Esophagus muscularis mucosa (tissue), 4 donors: Measurements from ENCODE around the gene GPS2. TPM values are rescaled to one million over a fixed set of nuclear protein-coding genes. Genes with fewer than 3 reads are reported as not detected.

Experiments
- DNase-seq: peaks from one replicate; pipeline ENCODE4 v3.0.0-alpha.2; 2017; ENCODE audit errors: extremely low spot score
- H3K27ac ChIP-seq, 4 donors: fragments of 200-600 bp; sonication (generic); replicated peaks in 1 of 4; 1 replicate in 3 of 4; 2 replicates in 1 of 4; pipeline ENCODE4 v1.5.1; 2016 to 2019; ENCODE audit warnings: mild to moderate bottlenecking in 1 of 4
- H3K27me3 ChIP-seq, 4 donors: fragments of 200-600 bp; sonication (generic); one replicate each; pipeline versions ENCODE4 v1.5.1 to v1.6.0; 2016 to 2019
- H3K36me3 ChIP-seq, 4 donors: fragments of 200-600 bp; sonication (generic); one replicate each; pipeline ENCODE4 v1.5.1; 2016 to 2019
- H3K4me1 ChIP-seq, 4 donors: fragments of 200-600 bp; sonication (generic); one replicate each; pipeline ENCODE4 v1.5.1; 2016 to 2019
- H3K4me3 ChIP-seq, 4 donors: fragments of 200-600 bp; sonication (generic); 1 replicate in 2 of 4; 2 replicates in 2 of 4; pipeline ENCODE4 v1.5.1; 2016 to 2019; ENCODE audit warnings: mild to moderate bottlenecking in 4 of 4, moderate library complexity in 1 of 4
- H3K9me3 ChIP-seq, 4 donors: fragments of 200-600 bp; sonication (generic); 1 replicate in 3 of 4; 2 replicates in 1 of 4; pipeline ENCODE4 v1.5.1; 2016 to 2019
- CTCF ChIP-seq, 3 experiments: fragments of 200-600 bp in 2 of 3; fragments of 450-650 bp in 1 of 3; sonication (generic) in 2 of 3; IDR thresholded peaks; one replicate each; pipeline ENCODE4 v1.5.1; 2017 to 2019; ENCODE audit warnings: antibody characterized with exemption in 3 of 3, mild to moderate bottlenecking in 2 of 3, moderate library complexity in 1 of 3
- EP300 ChIP-seq: sonication (generic); formaldehyde crosslinking; IDR thresholded peaks from one replicate; pipeline ENCODE4 v1.6.1; 2017; ENCODE audit warnings: antibody characterized with exemption
- POLR2A ChIP-seq: fragments of 450-650 bp; IDR thresholded peaks from one replicate; pipeline ENCODE4 v1.6.1; 2017; ENCODE audit warnings: antibody characterized with exemption, moderate library complexity, mild to moderate bottlenecking, low read depth
- POLR2AphosphoS5 ChIP-seq, 2 donors: sonication (generic); formaldehyde crosslinking; IDR thresholded peaks; one replicate each; pipeline ENCODE4 v1.6.1; 2017; ENCODE audit warnings: antibody characterized with exemption in 2 of 2
- WGBS: methylation state at CpG from one replicate; pipeline ENCODE4 v1.1.5; 2018; 5-methylcytosine and 5-hydroxymethylcytosine counted together
- intact Hi-C: fragments of 100-400 bp; cut with DNase I; formaldehyde crosslinking; loops from one replicate; pipeline ENCODE4 v1.15.1; 2023
- total RNA-seq, 4 donors: library from RNA; depleted of rRNA; stranded (reverse); fragments of >200 nt; gene quantifications; one replicate each; pipeline versions ENCODE4 v1.1.0 to v1.2.1, GENCODE V29; 2016

Gene GPS2
- total RNA-seq, 4 donors from 2014 or later, result 89.6 to 112 (median 90.2) TPM

GRCh38 chr17:7293159-7293558 is 22.0 kb downstream of the GPS2 start:
- Histone ChIP-seq H3K9me3 (no peaks in the 10 kb centered on the region), H3K36me3 (peaks cover 0 to under 1% (median 0%) of the 10 kb centered on the region in 4 donors), H3K27me3 (peaks cover 0 to 37% (median 4%) of the 10 kb centered on the region in 4 donors), H3K27ac (peak overlapping the region; percentile 81 to 96 (median 92)), H3K4me3 (peak overlapping the region in 2 of 4 donors; percentile 46 to 50), H3K4me1 (peaks cover 62 to 88% (median 85%) of the 10 kb centered on the region in 4 donors)
- intact Hi-C loops, result no loop called here
- DNase-seq, result no peak
- TF ChIP-seq CTCF (IDR thresholded peaks at IDR 0.05) (no peak), POLR2AphosphoS5 (IDR thresholded peaks at IDR 0.05) (peak in 1 of 2 donors; percentile 47), EP300 (no peak)
- WGBS, result 59% methylated on average over 8 of the region's 11 CpGs

- no peaks in the 10 kb centered on the region for H3K9me3 ChIP-seq
- H3K4me3 ChIP-seq, result peak overlapping the region in 2 of 4 donors; percentile 31 to 46
- DNase-seq, result no peak
- peak in 1 of 2 donors; percentile 22 for TF ChIP-seq POLR2AphosphoS5 (IDR thresholded peaks at IDR 0.05)
- no peak for TF ChIP-seq EP300
- 16% methylated on average over 5 of the region's 6 CpGs for WGBS
- peak overlapping the region; percentile 81 to 96 (median 92) for H3K27ac ChIP-seq
- H3K4me1 ChIP-seq, result peaks cover 62 to 92% (median 89%) of the 10 kb centered on the region in 4 donors
- peaks cover 0 to 5% (median 3%) of the 10 kb centered on the region in 4 donors for H3K36me3 ChIP-seq
- peaks cover 0 to 37% (median 4%) of the 10 kb centered on the region in 4 donors for H3K27me3 ChIP-seq
- intact Hi-C loops, result no loop called here
Measured at GRCh38 chr17:7292729-7293128, 22.4 kb downstream of the GPS2 start.

- DNase-seq, result no peak
- intact Hi-C loops, result no loop called here
- TF ChIP-seq POLR2AphosphoS5 (IDR thresholded peaks at IDR 0.05) (peak; percentile 33 to 58), CTCF (IDR thresholded peaks at IDR 0.05) (no peak)
- no peaks in the 10 kb centered on the region for H3K9me3 ChIP-seq
- H3K27ac ChIP-seq, result peak overlapping the region; percentile 81 to 96 (median 92)
- peaks cover 0 to 37% (median 4%) of the 10 kb centered on the region in 4 donors for H3K27me3 ChIP-seq
- 37% methylated on average over 2 of the region's 2 CpGs for WGBS
- peak overlapping the region in 1 of 4 donors; percentile 46 for H3K4me3 ChIP-seq
- H3K36me3 ChIP-seq, result peaks cover 0 to 9% (median 7%) of the 10 kb centered on the region in 4 donors
- H3K4me1 ChIP-seq, result peaks cover 62 to 97% (median 94%) of the 10 kb centered on the region in 4 donors
Measured at GRCh38 chr17:7292194-7292593, 23.0 kb downstream of the GPS2 start.

- 77% methylated on average over 11 of the region's 11 CpGs for WGBS
- TF ChIP-seq POLR2A, result no peak
- TF ChIP-seq EP300, result no peak
- peak; percentile 41 to 42 for TF ChIP-seq POLR2AphosphoS5 (IDR thresholded peaks at IDR 0.05)
- TF ChIP-seq CTCF (IDR thresholded peaks at IDR 0.05), result no peak
- Histone ChIP-seq H3K4me3 (no peak overlapping the region), H3K27ac (peak overlapping the region; percentile 57 to 96 (median 92)), H3K4me1 (peaks cover 55 to 100% (median 97%) of the 10 kb centered on the region in 4 donors), H3K36me3 (peaks cover 12 to 24% (median 21%) of the 10 kb centered on the region in 4 donors), H3K27me3 (peaks cover 0 to 37% (median 4%) of the 10 kb centered on the region in 4 donors), H3K9me3 (no peaks in the 10 kb centered on the region)
- intact Hi-C loops, result no loop called here
- no peak for DNase-seq
Measured at GRCh38 chr17:7290685-7291084, 24.5 kb downstream of the GPS2 start.

GRCh38 chr17:7290166-7290565 is 25.0 kb downstream of the GPS2 start:
- DNase-seq, result no peak
- peaks cover 12 to 29% (median 26%) of the 10 kb centered on the region in 4 donors for H3K36me3 ChIP-seq
- peaks cover 55 to 100% (median 97%) of the 10 kb centered on the region in 4 donors for H3K4me1 ChIP-seq
- peak overlapping the region; percentile 57 to 96 (median 92) for H3K27ac ChIP-seq
- peaks cover 0 to 37% (median 4%) of the 10 kb centered on the region in 4 donors for H3K27me3 ChIP-seq
- intact Hi-C loops, result no loop called here
- no peak overlapping the region for H3K4me3 ChIP-seq
- no peak for TF ChIP-seq POLR2A
- TF ChIP-seq CTCF (IDR thresholded peaks at IDR 0.05), result no peak
- TF ChIP-seq POLR2AphosphoS5 (IDR thresholded peaks at IDR 0.05), result peak in 1 of 2 donors; percentile 5
- TF ChIP-seq EP300, result no peak
- WGBS, result 81% methylated on average over 17 of the region's 19 CpGs
- no peaks in the 10 kb centered on the region for H3K9me3 ChIP-seq
